Activated CD4-positive, alpha-beta memory T cell treated with anti-CD3 and anti-CD28 coated beads for 36 hours (primary cell): ENCODE results near the gene TRIM59. TPM values are rescaled to one million over a fixed set of nuclear protein-coding genes. Genes with fewer than 3 reads are reported as not detected.

ENCODE experiments used
- microRNA-seq: library from miRNA; unstranded; fragments of <30 nt; microRNA quantifications from one replicate; pipeline ENCODE4 v1.2.0, GENCODE V29; 2022; ENCODE audit warnings: borderline number of aligned reads, borderline microRNAs expressed, borderline replicate concordance
- total RNA-seq, 2 experiments: library from RNA; stranded (reverse); gene quantifications; one replicate each; pipeline ENCODE4 v1.2.3, GENCODE V29; 2021

Gene TRIM59
- total RNA-seq, 2 experiments from 2014 or later: 27.3 to 30.0 TPM

Small RNA genes within 50 kb of the gene (microRNA-seq; reads per million reads assigned to microRNA genes)
- 838 reads per million, percentile 85 among the genes with 10 or more reads in this experiment for gene MIR15B
- 429 reads per million, percentile 81 among the genes with 10 or more reads in this experiment for gene MIR16-2

Other genes starting within 250 kb of the TRIM59 start
- gene C3orf80, start 224.4 kb downstream of the TRIM59 start, total RNA-seq: not detected
- 10 to 100 TPM; 13.4 to 13.9 TPM for gene IFT80, start 50.6 kb downstream of the TRIM59 start, total RNA-seq
- gene SMC4, start 50.1 kb downstream of the TRIM59 start, total RNA-seq: 100 to 1,000 TPM; 143 to 157 TPM
- 10 to 100 TPM; 44.9 to 48.4 TPM for gene KPNA4, start 115.8 kb upstream of the TRIM59 start, total RNA-seq
- gene ARL14, start 227.4 kb upstream of the TRIM59 start, total RNA-seq: not detected